GM23338 (cell line): ENCODE measurements around the gene PGS1. TPM values are rescaled to one million over a fixed set of nuclear protein-coding genes. Genes with fewer than 3 reads are reported as not detected.

Source experiments
- ATAC-seq: fragments of 200-7000 bp; cut with Tn5 transposase; 3 replicates; pipeline ENCODE4 v1.9.1; 2020
- DNase-seq: peaks from one replicate; pipeline ENCODE4 v3.0.0-alpha.2; 2015; ENCODE audit warnings: low spot score
- H2AFZ ChIP-seq: fragments of 200-600 bp; sonication (generic); 2 replicates; pipeline ENCODE4 v1.8.0; 2016; ENCODE audit warnings: antibody characterized with exemption, mild to moderate bottlenecking, moderate library complexity
- H3F3A ChIP-seq: fragments of 200-600 bp; sonication (generic); replicated peaks from 2 replicates; pipeline ENCODE4 v1.8.0; 2017; ENCODE audit warnings: antibody characterized with exemption, mixed run types, low read depth
- H3K27ac ChIP-seq: fragments of 200-600 bp; sonication (generic); 2 replicates; pipeline ENCODE4 v1.6.1; 2016; ENCODE audit warnings: low read depth
- H3K27me3 ChIP-seq: fragments of 200-600 bp; sonication (generic); 2 replicates; pipeline ENCODE4 v1.8.0; 2016; ENCODE audit warnings: mild to moderate bottlenecking, mixed run types, moderate library complexity; ENCODE audit not compliant: insufficient read depth
- H3K36me3 ChIP-seq: fragments of 200-600 bp; sonication (generic); 2 replicates; pipeline ENCODE4 v1.8.0; 2016; ENCODE audit warnings: mild to moderate bottlenecking; ENCODE audit not compliant: insufficient read depth
- H3K4me1 ChIP-seq: fragments of 200-600 bp; sonication (generic); 2 replicates; pipeline ENCODE4 v1.8.0; 2016; ENCODE audit warnings: mild to moderate bottlenecking, moderate library complexity; ENCODE audit not compliant: insufficient read depth
- H3K4me2 ChIP-seq: fragments of 200-600 bp; sonication (generic); 2 replicates; pipeline ENCODE4 v1.7.1; 2017; ENCODE audit warnings: mixed run types
- H3K4me3 ChIP-seq: fragments of 200-600 bp; sonication (generic); 2 replicates; pipeline ENCODE4 v1.6.1; 2016; ENCODE audit warnings: mixed run types
- H3K79me2 ChIP-seq: fragments of 200-600 bp; sonication (generic); replicated peaks from 2 replicates; pipeline ENCODE4 v1.8.0; 2017; ENCODE audit warnings: mild to moderate bottlenecking; ENCODE audit not compliant: insufficient read depth
- H3K9me2 ChIP-seq: fragments of 200-600 bp; sonication (generic); 2 replicates; pipeline ENCODE4 v1.8.0; 2017; ENCODE audit not compliant: insufficient read depth
- H4K20me1 ChIP-seq: fragments of 200-600 bp; sonication (generic); replicated peaks from 2 replicates; pipeline ENCODE4 v1.8.0; 2017; ENCODE audit warnings: mild to moderate bottlenecking; ENCODE audit not compliant: insufficient read depth
- H3K27ac Mint-ChIP-seq: 2 replicates; pipeline ENCODE4 v1.8.0; 2020; ENCODE audit warnings: inconsistent platforms, mild to moderate bottlenecking, moderate library complexity, mixed read lengths
- H3K27me3 Mint-ChIP-seq: 3 replicates; pipeline ENCODE4 v1.8.0; 2022; ENCODE audit warnings: low read depth, mild to moderate bottlenecking, moderate library complexity, mixed read lengths, inconsistent platforms; ENCODE audit not compliant: insufficient read depth, poor library complexity
- H3K36me3 Mint-ChIP-seq: 3 replicates; pipeline ENCODE4 v1.8.0; 2021; ENCODE audit warnings: low read depth, mild to moderate bottlenecking, inconsistent platforms, moderate library complexity, mixed read lengths
- H3K4me1 Mint-ChIP-seq: 3 replicates; pipeline ENCODE4 v1.8.0; 2020; ENCODE audit warnings: mild to moderate bottlenecking, inconsistent platforms, mixed read lengths
- H3K4me3 Mint-ChIP-seq: 3 replicates; pipeline ENCODE4 v1.8.0; 2021; ENCODE audit warnings: moderate library complexity, mild to moderate bottlenecking, inconsistent platforms, mixed read lengths
- H3K9me3 Mint-ChIP-seq: 3 replicates; pipeline ENCODE4 v1.8.0; 2020; ENCODE audit warnings: moderate library complexity, mild to moderate bottlenecking, inconsistent platforms, mixed read lengths
- EZH2 ChIP-seq: fragments of 200-600 bp; sonication (generic); IDR thresholded peaks from one replicate; pipeline ENCODE4 v1.8.0; 2017; ENCODE audit warnings: antibody characterized with exemption, mild to moderate bottlenecking, low read depth; ENCODE audit not compliant: unreplicated experiment
- JUNB ChIP-seq: IDR thresholded peaks from one replicate; pipeline ENCODE4 v1.6.1; 2016; ENCODE audit warnings: antibody characterized with exemption; ENCODE audit not compliant: unreplicated experiment
- NANOG ChIP-seq: IDR thresholded peaks from 2 replicates; pipeline ENCODE4 v1.6.1; 2016; ENCODE audit warnings: antibody characterized with exemption, borderline replicate concordance
- STAT1 ChIP-seq: IDR thresholded peaks from one replicate; pipeline ENCODE4 v1.6.1; 2016; ENCODE audit warnings: antibody characterized with exemption; ENCODE audit not compliant: unreplicated experiment
- ZNF331 ChIP-seq: fragments of 250-450 bp; sonication (Bioruptor Pico); IDR thresholded peaks from 2 replicates; pipeline ENCODE4 v1.5.0; 2020; ENCODE audit warnings: low read depth, mild to moderate bottlenecking, moderate library complexity
- polyA plus RNA-seq: library from polyadenylated mRNA; unstranded; fragments of >200 nt; fragmentation: Nextera tagmentation; extraction: Ambion mirVana; gene quantifications from 2 replicates; pipeline ENCODE4 v1.2.1, GENCODE V29; 2016
- total RNA-seq: library from RNA; depleted of rRNA; stranded (reverse); fragments of >200 nt; shearing (Covaris generic); gene quantifications from 2 replicates; pipeline ENCODE4 v1.2.3, GENCODE V29; 2014
- TF ChIP-seq, protein P1 (sequence below): fragments of 250-450 bp; sonication (Bioruptor Pico); IDR thresholded peaks from 2 replicates; pipeline ENCODE4 v1.5.0; 2020; ENCODE audit warnings: mild to moderate bottlenecking, moderate library complexity

The PGS1 gene
- total and polyA plus RNA-seq, 2 experiments from 2014 or later, result 43.9 to 67.1 TPM

DNA sequence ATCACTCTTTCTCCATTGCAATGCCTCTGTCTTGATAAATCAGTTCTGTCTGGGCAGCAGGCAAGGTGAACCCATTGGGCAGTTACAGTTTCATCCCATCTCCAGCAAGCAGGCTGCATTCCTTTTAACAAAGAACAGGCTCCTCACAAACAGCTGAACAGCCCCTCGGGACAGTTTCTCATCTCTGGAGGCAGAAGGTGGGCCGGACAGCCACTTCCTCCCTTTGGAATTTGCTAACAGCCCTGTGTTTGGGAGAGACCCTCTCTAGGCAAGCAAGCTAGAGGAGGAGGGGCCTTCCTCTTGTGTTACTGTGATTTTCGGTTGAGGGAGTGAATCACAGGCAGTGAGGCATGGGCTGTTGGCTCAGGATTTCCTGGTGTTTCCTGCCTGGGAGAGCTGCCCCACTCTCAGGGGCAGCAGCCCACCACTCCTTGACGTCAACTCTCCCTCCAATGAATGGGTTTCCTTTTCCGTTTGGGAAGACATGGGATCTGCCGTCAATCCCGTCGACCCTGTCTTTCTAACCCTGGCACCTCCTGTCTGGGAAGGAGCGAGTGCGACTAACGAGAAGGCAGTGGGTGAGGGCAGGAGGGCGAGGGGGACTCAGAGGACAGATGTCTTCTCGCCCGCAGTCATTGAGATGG lies 3.7 kb upstream of the PGS1 start:
- H3K36me3 ChIP-seq, result no peaks in the 10 kb centered on the region
- peaks cover 39% of the 10 kb centered on the region for H3F3A ChIP-seq
- peak; percentile 71 for ATAC-seq
- Mint-ChIP-seq H3K27ac (peak overlapping the region; percentile 98), H3K27me3 (peaks cover 24% of the 10 kb centered on the region), H3K4me1 (peaks cover 61% of the 10 kb centered on the region), H3K36me3 (peaks cover 4% of the 10 kb centered on the region; the same call in 1 of the 3 replicates), H3K9me3 (no peaks in the 10 kb centered on the region), H3K4me3 (peak overlapping the region; percentile 58)
- no peaks in the 10 kb centered on the region for H3K27me3 ChIP-seq
- H3K4me3 ChIP-seq, result 0 out of 2 replicates have a peak overlapping the region, but pooled peaks have one; percentile 24
- peak overlapping the region; percentile 9 for H2AFZ ChIP-seq
- DNase-seq, result peak; percentile 84
- H3K4me2 ChIP-seq, result peak overlapping the region; percentile 4
- H4K20me1 ChIP-seq, result peaks cover 9% of the 10 kb centered on the region; the same call in 1 of the 2 replicates
- peaks cover 53% of the 10 kb centered on the region for H3K4me1 ChIP-seq
- no peak for TF ChIP-seq EZH2
- H3K27ac ChIP-seq, result peak overlapping the region; percentile 84
- peaks cover 12% of the 10 kb centered on the region for H3K79me2 ChIP-seq
- no peaks in the 10 kb centered on the region for H3K9me2 ChIP-seq

DNA sequence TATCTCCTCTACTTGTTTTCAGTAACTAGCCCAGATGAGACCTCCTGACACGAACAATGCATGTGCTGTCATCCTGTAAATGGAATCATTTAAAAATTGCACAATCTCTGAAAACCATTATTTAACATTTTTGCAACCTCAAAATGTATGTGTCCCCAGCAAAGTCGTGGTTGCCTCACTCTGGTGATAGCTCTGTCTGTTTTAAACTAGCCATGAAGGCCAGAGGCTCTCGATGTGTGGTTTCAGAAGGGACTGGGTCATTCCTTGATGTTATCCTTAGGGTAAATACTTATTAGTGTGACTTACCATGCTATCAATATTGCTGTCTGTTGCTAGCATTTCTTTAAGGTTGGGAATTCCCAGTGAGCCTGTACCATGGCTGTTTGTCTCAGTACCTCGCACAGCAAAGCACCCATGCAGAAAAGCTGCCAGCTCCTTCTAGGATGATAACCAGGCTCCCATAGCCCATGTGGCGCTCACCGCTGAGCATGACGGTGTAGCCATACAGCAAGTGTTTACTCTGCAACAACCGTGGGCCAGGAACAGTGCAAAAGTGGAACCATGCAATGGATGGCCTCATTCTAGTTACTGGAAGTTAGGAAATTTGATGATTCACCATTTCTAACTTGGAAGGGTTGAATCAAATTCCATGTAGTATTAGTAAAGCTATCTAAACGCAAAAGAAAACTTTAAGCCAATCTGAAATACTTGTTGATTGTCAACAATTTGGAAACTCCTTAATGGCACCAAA lies 2.9 kb upstream of the PGS1 start:
- H4K20me1 ChIP-seq, result peaks cover 16% of the 10 kb centered on the region; the same call in 1 of the 2 replicates
- peaks cover 53% of the 10 kb centered on the region for H3K4me1 ChIP-seq
- Mint-ChIP-seq H3K36me3 (peaks cover 10% of the 10 kb centered on the region), H3K27me3 (peaks cover 17% of the 10 kb centered on the region), H3K4me1 (peaks cover 59% of the 10 kb centered on the region), H3K27ac (peak overlapping the region; percentile 98), H3K9me3 (no peaks in the 10 kb centered on the region), H3K4me3 (0 out of 3 replicates have a peak overlapping the region, but pooled peaks have one; percentile 19)
- ATAC-seq (no peak), DNase-seq (no peak)
- H2AFZ ChIP-seq, result peak overlapping the region; percentile 9; the same call in 1 of the 2 replicates
- no peaks in the 10 kb centered on the region for H3K36me3 ChIP-seq
- peak overlapping the region; percentile 84 for H3K27ac ChIP-seq
- peaks cover 20% of the 10 kb centered on the region for H3K79me2 ChIP-seq
- H3F3A ChIP-seq, result peaks cover 36% of the 10 kb centered on the region
- H3K9me2 ChIP-seq, result no peaks in the 10 kb centered on the region
- no peaks in the 10 kb centered on the region for H3K27me3 ChIP-seq
- peak overlapping the region; percentile 4 for H3K4me2 ChIP-seq
- H3K4me3 ChIP-seq, result 0 out of 2 replicates have a peak overlapping the region, but pooled peaks have one; percentile 24
- TF ChIP-seq NANOG, result no peak
- no peak for TF ChIP-seq JUNB
- no peak for TF ChIP-seq STAT1

DNA sequence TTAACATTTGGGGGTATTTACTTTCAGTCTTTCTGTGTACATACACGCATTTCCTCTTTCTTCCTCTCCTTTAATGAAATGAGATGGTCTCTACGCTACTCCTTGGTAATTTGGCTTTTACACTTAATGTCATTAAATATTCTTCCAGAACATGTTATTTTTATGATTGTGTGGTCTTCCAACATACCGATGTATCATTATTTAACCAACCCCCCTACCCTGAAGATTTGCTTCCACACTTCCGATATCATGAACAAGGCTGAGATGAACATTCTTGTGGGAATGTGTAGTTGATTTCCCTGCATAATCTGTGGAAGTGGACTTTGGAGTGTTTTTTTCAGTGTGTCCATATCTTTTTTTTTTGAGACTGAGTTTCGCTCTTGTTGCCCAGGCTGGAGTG lies 2.3 kb upstream of the PGS1 start:
- H3K27me3 Mint-ChIP-seq, result peaks cover 15% of the 10 kb centered on the region
- H3K27ac ChIP-seq, result peak overlapping the region; percentile 84; the same call in 1 of the 2 replicates
- H3K27ac Mint-ChIP-seq, result peak overlapping the region; percentile 11; the same call in 1 of the 2 replicates
- H3K79me2 ChIP-seq, result peaks cover 26% of the 10 kb centered on the region
- no peaks in the 10 kb centered on the region for H3K9me3 Mint-ChIP-seq
- H3K4me3 Mint-ChIP-seq, result no peak overlapping the region; the same call in 2 of the 3 replicates
- H3F3A ChIP-seq, result peaks cover 30% of the 10 kb centered on the region
- H3K9me2 ChIP-seq, result no peaks in the 10 kb centered on the region
- peaks cover 10% of the 10 kb centered on the region for H3K36me3 Mint-ChIP-seq
- ATAC-seq (no peak), DNase-seq (no peak)
- H3K4me1 Mint-ChIP-seq, result peaks cover 61% of the 10 kb centered on the region
- H2AFZ ChIP-seq, result no peak overlapping the region
- H4K20me1 ChIP-seq, result peaks cover 22% of the 10 kb centered on the region
- no peak overlapping the region for H3K4me3 ChIP-seq
- peaks cover 54% of the 10 kb centered on the region for H3K4me1 ChIP-seq
- no peaks in the 10 kb centered on the region for H3K27me3 ChIP-seq
- no peaks in the 10 kb centered on the region; the same call in 1 of the 2 replicates for H3K36me3 ChIP-seq
- H3K4me2 ChIP-seq, result no peak overlapping the region
- TF ChIP-seq, protein P1, sequence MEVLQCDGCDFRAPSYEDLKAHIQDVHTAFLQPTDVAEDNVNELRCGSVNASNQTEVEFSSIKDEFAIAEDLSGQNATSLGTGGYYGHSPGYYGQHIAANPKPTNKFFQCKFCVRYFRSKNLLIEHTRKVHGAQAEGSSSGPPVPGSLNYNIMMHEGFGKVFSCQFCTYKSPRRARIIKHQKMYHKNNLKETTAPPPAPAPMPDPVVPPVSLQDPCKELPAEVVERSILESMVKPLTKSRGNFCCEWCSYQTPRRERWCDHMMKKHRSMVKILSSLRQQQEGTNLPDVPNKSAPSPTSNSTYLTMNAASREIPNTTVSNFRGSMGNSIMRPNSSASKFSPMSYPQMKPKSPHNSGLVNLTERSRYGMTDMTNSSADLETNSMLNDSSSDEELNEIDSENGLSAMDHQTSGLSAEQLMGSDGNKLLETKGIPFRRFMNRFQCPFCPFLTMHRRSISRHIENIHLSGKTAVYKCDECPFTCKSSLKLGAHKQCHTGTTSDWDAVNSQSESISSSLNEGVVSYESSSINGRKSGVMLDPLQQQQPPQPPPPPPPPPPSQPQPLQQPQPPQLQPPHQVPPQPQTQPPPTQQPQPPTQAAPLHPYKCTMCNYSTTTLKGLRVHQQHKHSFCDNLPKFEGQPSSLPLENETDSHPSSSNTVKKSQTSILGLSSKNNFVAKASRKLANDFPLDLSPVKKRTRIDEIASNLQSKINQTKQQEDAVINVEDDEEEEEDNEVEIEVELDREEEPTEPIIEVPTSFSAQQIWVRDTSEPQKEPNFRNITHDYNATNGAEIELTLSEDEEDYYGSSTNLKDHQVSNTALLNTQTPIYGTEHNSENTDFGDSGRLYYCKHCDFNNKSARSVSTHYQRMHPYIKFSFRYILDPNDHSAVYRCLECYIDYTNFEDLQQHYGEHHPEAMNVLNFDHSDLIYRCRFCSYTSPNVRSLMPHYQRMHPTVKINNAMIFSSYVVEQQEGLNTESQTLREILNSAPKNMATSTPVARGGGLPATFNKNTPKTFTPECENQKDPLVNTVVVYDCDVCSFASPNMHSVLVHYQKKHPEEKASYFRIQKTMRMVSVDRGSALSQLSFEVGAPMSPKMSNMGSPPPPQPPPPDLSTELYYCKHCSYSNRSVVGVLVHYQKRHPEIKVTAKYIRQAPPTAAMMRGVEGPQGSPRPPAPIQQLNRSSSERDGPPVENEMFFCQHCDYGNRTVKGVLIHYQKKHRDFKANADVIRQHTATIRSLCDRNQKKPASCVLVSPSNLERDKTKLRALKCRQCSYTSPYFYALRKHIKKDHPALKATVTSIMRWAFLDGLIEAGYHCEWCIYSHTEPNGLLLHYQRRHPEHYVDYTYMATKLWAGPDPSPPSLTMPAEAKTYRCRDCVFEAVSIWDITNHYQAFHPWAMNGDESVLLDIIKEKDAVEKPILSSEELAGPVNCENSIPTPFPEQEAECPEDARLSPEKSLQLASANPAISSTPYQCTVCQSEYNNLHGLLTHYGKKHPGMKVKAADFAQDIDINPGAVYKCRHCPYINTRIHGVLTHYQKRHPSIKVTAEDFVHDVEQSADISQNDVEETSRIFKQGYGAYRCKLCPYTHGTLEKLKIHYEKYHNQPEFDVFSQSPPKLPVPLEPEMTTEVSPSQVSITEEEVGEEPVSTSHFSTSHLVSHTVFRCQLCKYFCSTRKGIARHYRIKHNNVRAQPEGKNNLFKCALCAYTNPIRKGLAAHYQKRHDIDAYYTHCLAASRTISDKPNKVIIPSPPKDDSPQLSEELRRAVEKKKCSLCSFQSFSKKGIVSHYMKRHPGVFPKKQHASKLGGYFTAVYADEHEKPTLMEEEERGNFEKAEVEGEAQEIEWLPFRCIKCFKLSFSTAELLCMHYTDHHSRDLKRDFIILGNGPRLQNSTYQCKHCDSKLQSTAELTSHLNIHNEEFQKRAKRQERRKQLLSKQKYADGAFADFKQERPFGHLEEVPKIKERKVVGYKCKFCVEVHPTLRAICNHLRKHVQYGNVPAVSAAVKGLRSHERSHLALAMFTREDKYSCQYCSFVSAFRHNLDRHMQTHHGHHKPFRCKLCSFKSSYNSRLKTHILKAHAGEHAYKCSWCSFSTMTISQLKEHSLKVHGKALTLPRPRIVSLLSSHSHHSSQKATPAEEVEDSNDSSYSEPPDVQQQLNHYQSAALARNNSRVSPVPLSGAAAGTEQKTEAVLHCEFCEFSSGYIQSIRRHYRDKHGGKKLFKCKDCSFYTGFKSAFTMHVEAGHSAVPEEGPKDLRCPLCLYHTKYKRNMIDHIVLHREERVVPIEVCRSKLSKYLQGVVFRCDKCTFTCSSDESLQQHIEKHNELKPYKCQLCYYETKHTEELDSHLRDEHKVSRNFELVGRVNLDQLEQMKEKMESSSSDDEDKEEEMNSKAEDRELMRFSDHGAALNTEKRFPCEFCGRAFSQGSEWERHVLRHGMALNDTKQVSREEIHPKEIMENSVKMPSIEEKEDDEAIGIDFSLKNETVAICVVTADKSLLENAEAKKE (CRISPR knock-in tag), result no peak
- TF ChIP-seq JUNB (no peak), NANOG (no peak), ZNF331 (CRISPR knock-in tag) (no peak)
